Thoracic aorta (tissue), 2 donors: ENCODE results near the gene FAM240B. TPM values are rescaled to one million over a fixed set of nuclear protein-coding genes. Genes with fewer than 3 reads are reported as not detected.

Experiments used
- ATAC-seq: fragments of 150-250 bp; one replicate; pipeline ENCODE4 v1.8.0; 2017; ENCODE audit warnings: low read depth; ENCODE audit not compliant: insufficient number of reproducible peaks, low FRiP score
- DNase-seq: peaks from one replicate; pipeline ENCODE4 v3.0.0-alpha.2; 2020; ENCODE audit warnings: low spot score
- H3K27ac ChIP-seq, 2 donors: fragments of 200-600 bp; sonication (generic); 1 replicate in 1 of 2; 2 replicates in 1 of 2; pipeline ENCODE4 v1.5.1; 2016; ENCODE audit warnings: mild to moderate bottlenecking in 2 of 2, moderate library complexity in 2 of 2
- H3K27me3 ChIP-seq: fragments of 200-600 bp; sonication (generic); replicated peaks from 2 replicates; pipeline ENCODE4 v1.6.0; 2016; ENCODE audit warnings: mild to moderate bottlenecking; ENCODE audit not compliant: insufficient read depth
- H3K36me3 ChIP-seq: fragments of 200-600 bp; sonication (generic); one replicate; pipeline ENCODE4 v1.5.1; 2016
- H3K4me1 ChIP-seq, 2 donors: fragments of 200-600 bp; sonication (generic); 1 replicate in 1 of 2; 2 replicates in 1 of 2; pipeline versions ENCODE4 v1.5.1 to v1.6.0; 2016; ENCODE audit warnings: low read depth in 2 of 2, mild to moderate bottlenecking in 1 of 2; ENCODE audit not compliant: control insufficient read depth in 1 of 2
- H3K4me3 ChIP-seq: fragments of 200-600 bp; sonication (generic); 2 replicates; pipeline ENCODE4 v1.5.1; 2016; ENCODE audit warnings: mild to moderate bottlenecking
- H3K9me3 ChIP-seq: fragments of 200-600 bp; sonication (generic); 2 replicates; pipeline ENCODE4 v1.5.1; 2016
- CTCF ChIP-seq: fragments of 200-600 bp; sonication (generic); IDR thresholded peaks from one replicate; pipeline ENCODE4 v1.5.1; 2019; ENCODE audit warnings: antibody characterized with exemption
- total RNA-seq, 2 donors: library from RNA; depleted of rRNA; stranded (reverse); fragments of >200 nt; gene quantifications; one replicate each; pipeline versions ENCODE4 v1.1.0 to v1.2.3, GENCODE V29; 2016

FAM240B gene
- total RNA-seq, 2 donors from 2014 or later, result not detected

GRCh38 chr9:38670542-38671371, 49.2 kb downstream of the FAM240B start:
- Histone ChIP-seq H3K4me3 (no peak overlapping the region), H3K36me3 (no peaks in the 10 kb centered on the region), H3K9me3 (no peaks in the 10 kb centered on the region), H3K27ac (no peak overlapping the region), H3K27me3 (no peaks in the 10 kb centered on the region), H3K4me1 (no peaks in the 10 kb centered on the region)
- TF ChIP-seq CTCF, result no peak
- no peak for DNase-seq
- no peak for ATAC-seq

GRCh38 chr9:38668791-38669466, 51.0 kb downstream of the FAM240B start:
- Histone ChIP-seq H3K27me3 (no peaks in the 10 kb centered on the region), H3K9me3 (no peaks in the 10 kb centered on the region), H3K36me3 (no peaks in the 10 kb centered on the region), H3K4me3 (no peak overlapping the region), H3K4me1 (no peaks in the 10 kb centered on the region), H3K27ac (no peak overlapping the region)
- DNase-seq (no peak), ATAC-seq (no peak)
- TF ChIP-seq CTCF, result no peak

GRCh38 chr9:38662763-38663593, 57.0 kb downstream of the FAM240B start:
- Histone ChIP-seq H3K27ac (no peak overlapping the region), H3K9me3 (no peaks in the 10 kb centered on the region), H3K36me3 (no peaks in the 10 kb centered on the region), H3K4me1 (no peaks in the 10 kb centered on the region), H3K27me3 (no peaks in the 10 kb centered on the region), H3K4me3 (no peak overlapping the region)
- DNase-seq (no peak), ATAC-seq (no peak)
- no peak for TF ChIP-seq CTCF

GRCh38 chr9:38659538-38659937, 60.4 kb downstream of the FAM240B start:
- ATAC-seq, result no peak
- H3K27ac ChIP-seq, result no peak overlapping the region
- no peak for DNase-seq

More at GRCh38 chr9:38659538-38659937, 60.4 kb downstream of the FAM240B start:
- no peaks in the 10 kb centered on the region for H3K27me3 ChIP-seq
- no peak overlapping the region for H3K4me3 ChIP-seq
- no peaks in the 10 kb centered on the region for H3K9me3 ChIP-seq
- TF ChIP-seq CTCF, result no peak
- no peaks in the 10 kb centered on the region for H3K4me1 ChIP-seq
- H3K36me3 ChIP-seq, result no peaks in the 10 kb centered on the region
